GM23248 (cell line): Measurements from ENCODE around the gene NT5C1B. TPM values are rescaled to one million over a fixed set of nuclear protein-coding genes. Genes with fewer than 3 reads are reported as not detected.
"Not testable (repeated sequence)": the region's sequence is repeated elsewhere in the genome, so short reads cannot be mapped to it uniquely, and the experiment has no call there.

Experiments used
- DNase-seq: peaks from one replicate; pipeline ENCODE4 v3.0.0-alpha.2; 2015
- H2AFZ ChIP-seq: fragments of 200-600 bp; sonication (generic); 2 replicates; pipeline ENCODE4 v1.6.1; 2016; ENCODE audit warnings: antibody characterized with exemption
- H3F3A ChIP-seq: fragments of 200-600 bp; sonication (generic); 2 replicates; pipeline ENCODE4 v1.6.1; 2016; ENCODE audit warnings: mild to moderate bottlenecking, antibody characterized with exemption, mixed run types; ENCODE audit not compliant: insufficient read depth
- H3K27ac ChIP-seq: fragments of 200-600 bp; sonication (generic); 2 replicates; pipeline ENCODE4 v1.5.1; 2016; ENCODE audit warnings: mild to moderate bottlenecking
- H3K27me3 ChIP-seq: fragments of 200-600 bp; sonication (generic); replicated peaks from 2 replicates; pipeline ENCODE4 v1.6.1; 2016; ENCODE audit warnings: mild to moderate bottlenecking; ENCODE audit not compliant: insufficient read depth
- H3K36me3 ChIP-seq: fragments of 200-600 bp; sonication (generic); 2 replicates; pipeline ENCODE4 v1.6.1; 2016; ENCODE audit warnings: low read depth, mild to moderate bottlenecking
- H3K4me1 ChIP-seq: fragments of 200-600 bp; sonication (generic); 2 replicates; pipeline ENCODE4 v1.6.1; 2016; ENCODE audit warnings: mild to moderate bottlenecking; ENCODE audit not compliant: insufficient read depth
- H3K4me2 ChIP-seq: fragments of 200-600 bp; sonication (generic); one replicate; pipeline ENCODE4 v1.6.1; 2016; ENCODE audit warnings: mild to moderate bottlenecking; ENCODE audit not compliant: unreplicated experiment
- H3K4me3 ChIP-seq: fragments of 200-600 bp; sonication (generic); 2 replicates; pipeline ENCODE4 v1.5.1; 2016; ENCODE audit warnings: mild to moderate bottlenecking
- H3K79me2 ChIP-seq: fragments of 200-600 bp; sonication (generic); 2 replicates; pipeline ENCODE4 v1.6.1; 2016; ENCODE audit warnings: mild to moderate bottlenecking; ENCODE audit not compliant: insufficient read depth
- H3K9ac ChIP-seq: fragments of 200-600 bp; sonication (generic); 2 replicates; pipeline ENCODE4 v1.6.1; 2016; ENCODE audit warnings: mild to moderate bottlenecking
- H3K9me2 ChIP-seq: fragments of 200-600 bp; sonication (generic); 2 replicates; pipeline ENCODE4 v1.6.1; 2016; ENCODE audit warnings: mixed run types, mild to moderate bottlenecking, moderate library complexity; ENCODE audit not compliant: insufficient read depth
- H3K9me3 ChIP-seq: fragments of 200-600 bp; sonication (generic); one replicate; pipeline ENCODE4 v1.6.1; 2017; ENCODE audit warnings: low read depth
- H4K20me1 ChIP-seq: fragments of 200-600 bp; sonication (generic); 2 replicates; pipeline ENCODE4 v1.6.0; 2016; ENCODE audit not compliant: insufficient read depth
- EZH2 ChIP-seq: fragments of 200-600 bp; sonication (generic); IDR thresholded peaks from 2 replicates; pipeline ENCODE4 v1.6.1; 2018; ENCODE audit warnings: antibody characterized with exemption, mild to moderate bottlenecking; ENCODE audit not compliant: insufficient read depth, poor library complexity, severe bottlenecking
- EZH2phosphoT487 ChIP-seq: fragments of 200-600 bp; sonication (generic); IDR thresholded peaks from 2 replicates; pipeline ENCODE4 v1.6.1; 2018; ENCODE audit warnings: antibody characterized with exemption, moderate library complexity, mild to moderate bottlenecking, low read depth; ENCODE audit not compliant: insufficient read depth
- WGBS, 2 experiments: methylation state at CpG; one replicate each; pipeline ENCODE4 v1.1.6; 2015 to 2017; ENCODE audit warnings: low lambda C conversion rate in 2 of 2, low coverage in 1 of 2; ENCODE audit errors: missing lambda C conversion rate in 2 of 2; 5-methylcytosine and 5-hydroxymethylcytosine counted together
- in situ Hi-C: fragments of 300-500 bp; cut with MboI; formaldehyde crosslinking; loops from 2 replicates; pipeline ENCODE4 v1.15.0; 2020
- polyA plus RNA-seq: library from polyadenylated mRNA; unstranded; fragments of >200 nt; fragmentation: Nextera tagmentation; extraction: Ambion mirVana; gene quantifications from 2 replicates; pipeline ENCODE4 v1.2.1, GENCODE V29; 2016
- total RNA-seq: library from RNA; depleted of rRNA; stranded (reverse); fragments of >200 nt; shearing (Covaris generic); gene quantifications from 2 replicates; pipeline ENCODE4 v1.2.3, GENCODE V29; 2014; rRNA removed

The NT5C1B gene
- total RNA-seq (not detected in 2 replicates), polyA plus RNA-seq (0.88 and 1.4 TPM in 2 replicates)

DNA sequence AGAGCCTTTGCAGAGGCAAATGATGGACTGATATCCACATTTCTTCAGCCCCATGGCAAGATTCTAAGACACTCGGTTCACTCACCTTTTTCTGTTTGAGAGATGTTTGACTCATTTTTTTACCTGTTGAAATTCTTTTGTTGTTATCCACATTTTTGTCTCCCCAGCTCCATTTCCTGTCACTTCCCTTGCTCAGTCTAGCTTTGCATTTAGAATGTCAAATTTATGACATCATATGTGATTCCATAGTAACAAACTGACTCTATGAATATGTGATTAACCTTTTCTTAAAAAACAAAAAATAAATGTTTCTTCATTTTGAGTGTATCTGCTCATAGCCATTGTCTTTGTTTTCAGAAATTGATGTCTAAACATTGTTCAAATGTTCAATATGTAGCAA lies at the start of gene NT5C1B:
Gene NT5C1B (minus strand): TSS at position 216 of the 400 bp plus-strand sequence. CDS start 101 bp downstream, at position 115.
- TF ChIP-seq EZH2 (no peak), EZH2phosphoT487 (no peak)
- Histone ChIP-seq H3K36me3 (no peaks in the 10 kb centered on the region), H3K9ac (no peak within 1 kb of the TSS), H3F3A (no peaks in the 10 kb centered on the region), H4K20me1 (no peaks in the 10 kb centered on the region), H3K4me1 (peaks cover 15% of the 10 kb centered on the region), H3K9me2 (no peaks in the 10 kb centered on the region), H3K9me3 (no peaks in the 10 kb centered on the region), H3K27me3 (no peaks in the 10 kb centered on the region), H2AFZ (no peak within 1 kb of the TSS), H3K4me3 (no peak within 1 kb of the TSS), H3K79me2 (no peaks in the 10 kb centered on the region), H3K4me2 (no peak within 1 kb of the TSS), H3K27ac (no peak within 1 kb of the TSS)
- WGBS, 2 experiments = 95 to 100% methylated on average over 1 of the region's 1 CpG
- in situ Hi-C loops = no loop called here
- DNase-seq = no peak

DNA sequence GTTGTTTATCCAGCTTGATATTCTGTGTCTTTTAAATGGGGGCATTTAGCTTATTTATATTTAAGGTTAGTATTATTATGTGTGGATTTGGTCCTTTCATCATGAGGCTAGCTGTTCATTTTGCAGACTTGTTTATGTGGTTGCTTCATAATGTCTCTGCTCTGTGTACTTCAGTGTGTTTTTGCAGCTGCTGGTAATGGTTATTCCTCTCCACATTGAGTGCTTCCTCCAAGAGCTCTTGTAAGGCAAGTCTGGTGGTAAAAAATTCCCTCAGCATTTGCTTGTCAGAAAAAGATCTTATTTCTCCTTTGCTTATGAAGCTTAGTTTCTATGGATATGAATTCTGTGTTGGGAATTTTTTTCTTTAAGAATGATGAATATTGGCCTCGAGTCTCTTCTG lies 47.8 kb upstream of the NT5C1B start:
- Histone ChIP-seq H3K4me3 (no peak overlapping the region), H3K4me2 (no peak overlapping the region), H3K36me3 (no peaks in the 10 kb centered on the region), H4K20me1 (no peaks in the 10 kb centered on the region), H3K9me2 (no peaks in the 10 kb centered on the region), H3K27ac (no peak overlapping the region), H2AFZ (no peak overlapping the region), H3K9ac (no peak overlapping the region), H3K4me1 (no peaks in the 10 kb centered on the region), H3K9me3 (peaks cover 7% of the 10 kb centered on the region), H3F3A (no peaks in the 10 kb centered on the region), H3K79me2 (no peaks in the 10 kb centered on the region), H3K27me3 (no peaks in the 10 kb centered on the region)
- no peak for TF ChIP-seq EZH2
- no peak for TF ChIP-seq EZH2phosphoT487
- 47 to 52% methylated on average over 1 of the region's 1 CpG for WGBS, 2 experiments
- in situ Hi-C loops = no loop called here
- no peak for DNase-seq

DNA sequence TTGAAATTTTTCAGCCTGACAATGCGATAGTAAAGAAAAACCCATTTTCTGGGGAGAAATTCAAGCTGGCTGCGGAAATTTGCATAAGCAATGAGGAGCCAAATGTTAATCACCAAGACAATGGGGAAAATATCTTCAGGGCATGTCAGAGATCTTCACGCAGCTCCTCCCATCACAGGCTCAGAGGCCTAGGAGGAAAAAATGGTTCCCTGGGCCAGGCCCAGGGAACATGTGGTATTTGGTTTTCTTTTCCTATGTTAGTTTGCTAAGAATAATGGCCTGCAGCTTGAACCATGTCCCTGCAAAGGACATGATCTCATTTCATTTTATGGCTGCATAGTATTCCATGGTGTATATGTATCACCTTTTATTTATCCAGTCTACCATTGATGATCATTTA lies 43.3 kb upstream of the NT5C1B start:
- in situ Hi-C loops, H3K4me2 ChIP-seq, H3K27ac ChIP-seq, H3K9me3 ChIP-seq, H4K20me1 ChIP-seq, H2AFZ ChIP-seq, H3K9ac ChIP-seq, H3K4me3 ChIP-seq, H3K36me3 ChIP-seq, DNase-seq, H3K9me2 ChIP-seq, H3K79me2 ChIP-seq, H3K27me3 ChIP-seq: not testable (repeated sequence)
- WGBS, 2 experiments = 98 to 100% methylated on average over 3 of the region's 3 CpGs
- Histone ChIP-seq H3K4me1 (peaks cover 24% of the 10 kb centered on the region), H3F3A (peaks cover 30% of the 10 kb centered on the region)

DNA sequence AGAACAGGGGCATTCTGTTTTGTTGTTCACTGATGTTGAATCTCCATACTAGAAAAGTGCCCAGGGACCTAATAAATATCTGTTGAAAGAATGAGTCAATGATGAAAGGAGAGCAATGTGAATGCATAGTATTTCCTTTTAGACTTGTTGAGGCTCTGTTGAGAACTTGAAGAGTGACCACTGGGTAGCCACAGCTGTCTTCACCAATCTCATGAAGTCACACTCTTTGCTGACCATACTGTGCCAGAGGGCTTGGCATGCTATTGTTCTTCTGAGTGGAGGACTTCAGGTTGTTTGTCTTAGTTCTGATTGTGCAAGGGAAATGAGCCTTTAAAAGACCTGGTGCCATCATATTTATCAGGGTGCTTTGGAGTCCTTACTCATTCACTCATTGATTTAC lies 41.6 kb upstream of the NT5C1B start:
- no peak overlapping the region for H3K4me3 ChIP-seq
- no peaks in the 10 kb centered on the region for H3K9me3 ChIP-seq
- H3K9me2 ChIP-seq = no peaks in the 10 kb centered on the region
- TF ChIP-seq EZH2phosphoT487 = no peak
- no peak for TF ChIP-seq EZH2
- peaks cover 46% of the 10 kb centered on the region for H3F3A ChIP-seq
- H3K36me3 ChIP-seq = no peaks in the 10 kb centered on the region
- in situ Hi-C loops = no loop called here
- H3K9ac ChIP-seq = no peak overlapping the region
- no peaks in the 10 kb centered on the region for H3K27me3 ChIP-seq
- H3K4me1 ChIP-seq = peaks cover 42% of the 10 kb centered on the region
- no peaks in the 10 kb centered on the region for H3K79me2 ChIP-seq
- DNase-seq = peak; percentile 42
- no peaks in the 10 kb centered on the region for H4K20me1 ChIP-seq
- no peak overlapping the region for H2AFZ ChIP-seq
- H3K4me2 ChIP-seq = no peak overlapping the region
- 0 out of 2 replicates have a peak overlapping the region, but pooled peaks have one; percentile 5 for H3K27ac ChIP-seq

DNA sequence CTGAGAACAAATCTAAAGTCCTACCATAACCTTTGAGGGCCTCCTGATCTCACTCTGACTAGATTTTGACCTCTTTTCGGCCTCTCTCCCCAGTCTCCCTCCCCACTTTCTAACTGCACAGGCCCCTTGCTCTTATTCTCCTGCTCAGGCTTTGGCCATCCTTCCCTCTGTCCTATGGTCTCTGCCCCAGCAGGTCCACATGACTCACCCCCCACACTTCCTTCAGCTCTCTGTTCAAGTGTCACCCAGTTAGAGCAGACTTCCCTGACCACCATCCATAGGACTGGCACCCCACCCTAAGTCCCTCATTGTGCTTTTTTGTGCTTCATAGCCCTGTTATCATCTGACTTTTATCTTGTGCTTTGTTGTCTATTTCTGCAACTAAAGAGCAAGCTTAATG lies 41.2 kb upstream of the NT5C1B start:
- Histone ChIP-seq H3K27ac (peak overlapping the region; percentile 5; the same call in 1 of the 2 replicates), H3K9me3 (no peaks in the 10 kb centered on the region), H3K36me3 (no peaks in the 10 kb centered on the region), H3K4me2 (peak overlapping the region; percentile 34), H3K4me1 (peaks cover 46% of the 10 kb centered on the region), H3K27me3 (no peaks in the 10 kb centered on the region), H4K20me1 (no peaks in the 10 kb centered on the region), H3K4me3 (no peak overlapping the region), H3F3A (peaks cover 50% of the 10 kb centered on the region), H3K9ac (no peak overlapping the region), H3K9me2 (no peaks in the 10 kb centered on the region), H2AFZ (no peak overlapping the region), H3K79me2 (no peaks in the 10 kb centered on the region)
- TF ChIP-seq EZH2phosphoT487 (no peak), EZH2 (no peak)
- in situ Hi-C loops = no loop called here
- DNase-seq = peak; percentile 49
- WGBS, 2 experiments = 75 to 84% methylated on average over 1 of the region's 1 CpG
